H1 (cell line): ENCODE data around the gene ULK1. TPM values are rescaled to one million over a fixed set of nuclear protein-coding genes. Genes with fewer than 3 reads are reported as not detected.

Experiments
- CTCF ChIA-PET: fragments of 300-600 bp; sonication (Branson Sonifier 250); formaldehyde crosslinking; loops from one replicate; lab custom pipeline; 2021; ENCODE audit not compliant: partially characterized antibody; lab: Charles Lee
- POLR2A ChIA-PET: fragments of 300-600 bp; sonication (Branson Sonifier 250); formaldehyde crosslinking; loops from one replicate; lab custom pipeline; 2021; ENCODE audit warnings: inconsistent platforms; ENCODE audit not compliant: partially characterized antibody; lab: Charles Lee
- DNase-seq, 2 experiments: peaks; one replicate each; pipeline versions ENCODE4 v3.0.0 to v3.0.0-alpha.2; 2010 to 2022; ENCODE audit warnings: low spot score in 2 of 2, low read depth in 1 of 2, mixed read lengths in 1 of 2
- FAIRE-seq: peaks from 2 replicates; lab custom pipeline; 2011; peaks lifted over from hg19 to GRCh38; lab: Jason Lieb, UNC
- H2AFZ ChIP-seq: 2 replicates; pipeline ENCODE4 v1.8.1; 2012; ENCODE audit warnings: low read length, inconsistent platforms
- H2AK5ac ChIP-seq: 2 replicates; pipeline ENCODE4 v1.6.1; 2013; ENCODE audit warnings: low read depth, low read length
- H2BK120ac ChIP-seq: replicated peaks from 2 replicates; pipeline ENCODE3; 2013; ENCODE audit warnings: low read depth, low read length, inconsistent platforms
- H2BK12ac ChIP-seq: 2 replicates; pipeline ENCODE4 v1.6.1; 2013; ENCODE audit warnings: low read depth, low read length
- H2BK15ac ChIP-seq: 2 replicates; pipeline ENCODE4 v1.6.1; 2013; ENCODE audit warnings: low read length
- H2BK20ac ChIP-seq: 2 replicates; pipeline ENCODE4 v1.6.1; 2013; ENCODE audit warnings: low read length
- H2BK5ac ChIP-seq: 2 replicates; pipeline ENCODE4 v1.6.1; 2013; ENCODE audit warnings: low read depth, low read length
- H3K14ac ChIP-seq: 2 replicates; pipeline ENCODE4 v1.6.1; 2013; ENCODE audit warnings: inconsistent platforms; ENCODE audit not compliant: insufficient read length
- H3K18ac ChIP-seq: 2 replicates; pipeline ENCODE4 v1.6.1; 2013; ENCODE audit warnings: low read length; ENCODE audit errors: extremely low read depth
- H3K23ac ChIP-seq: 2 replicates; pipeline ENCODE4 v1.6.1; 2013; ENCODE audit warnings: inconsistent platforms; ENCODE audit not compliant: insufficient read length
- H3K23me2 ChIP-seq: 2 replicates; pipeline ENCODE4 v1.6.1; 2013; ENCODE audit warnings: low read depth, low read length
- H3K27ac ChIP-seq: 2 replicates; pipeline ENCODE4 v1.6.1; 2011; ENCODE audit warnings: low read depth, low read length, inconsistent platforms
- H3K27me3 ChIP-seq, 4 experiments: replicated peaks in 1 of 4; 1 replicate in 1 of 4; 2 replicates in 3 of 4; pipeline versions ENCODE4 v1.6.1 to v1.8.1; 2011 to 2013; ENCODE audit warnings: low read length in 3 of 4, mild to moderate bottlenecking in 3 of 4, inconsistent platforms in 2 of 4, mixed read lengths in 2 of 4, moderate library complexity in 1 of 4; ENCODE audit not compliant: control insufficient read depth in 3 of 4, insufficient read depth in 3 of 4; ENCODE audit errors: extremely low read depth in 1 of 4
- H3K36me3 ChIP-seq, 4 experiments: 2 replicates each; pipeline versions ENCODE4 v1.6.1 to v1.8.1; 2011 to 2013; ENCODE audit warnings: mild to moderate bottlenecking in 4 of 4, low read length in 3 of 4, moderate library complexity in 2 of 4, control low read depth in 1 of 4, inconsistent platforms in 1 of 4; ENCODE audit not compliant: insufficient read depth in 4 of 4, control insufficient read depth in 2 of 4
- H3K4ac ChIP-seq: replicated peaks from 2 replicates; pipeline ENCODE3; 2013; ENCODE audit warnings: low read length, low read depth, mixed read lengths, inconsistent platforms; ENCODE audit not compliant: insufficient read length
- H3K4me1 ChIP-seq, 4 experiments: replicated peaks in 1 of 4; 1 replicate in 1 of 4; 2 replicates in 3 of 4; pipeline versions ENCODE4 v1.6.1 to v1.8.1; 2011 to 2013; ENCODE audit warnings: low read length in 3 of 4, inconsistent platforms in 2 of 4, mixed read lengths in 1 of 4; ENCODE audit not compliant: insufficient read depth in 4 of 4, control insufficient read depth in 3 of 4
- H3K4me2 ChIP-seq, 2 experiments: 2 replicates each; pipeline versions ENCODE4 v1.6.1 to v1.8.1; 2011 to 2013; ENCODE audit warnings: low read depth in 2 of 2, low read length in 2 of 2, control low read depth in 1 of 2, inconsistent platforms in 1 of 2, mild to moderate bottlenecking in 1 of 2; ENCODE audit not compliant: insufficient read depth in 1 of 2
- H3K4me3 ChIP-seq, 4 experiments: fragments of 200-600, 300-600 bp in 1 of 4; sonication (generic), shearing (Covaris generic), sonication (Bioruptor Twin) in 1 of 4; 2 replicates each; pipeline versions ENCODE4 v1.5.1 to v1.8.1; 2011 to 2016; ENCODE audit warnings: low read length in 4 of 4, low read depth in 3 of 4, control low read depth in 2 of 4, inconsistent platforms in 2 of 4, mild to moderate bottlenecking in 2 of 4, mixed read lengths in 1 of 4, moderate library complexity in 1 of 4; ENCODE audit not compliant: insufficient read depth in 2 of 4; ENCODE audit errors: extremely low read depth in 1 of 4
- H3K56ac ChIP-seq: replicated peaks from 2 replicates; pipeline ENCODE3; 2013; ENCODE audit warnings: low read depth, mild to moderate bottlenecking, mixed read lengths, low read length, inconsistent platforms; ENCODE audit not compliant: insufficient read length
- H3K79me1 ChIP-seq: 2 replicates; pipeline ENCODE4 v1.6.1; 2013; ENCODE audit warnings: low read depth, low read length, control low read depth
- H3K79me2 ChIP-seq, 2 experiments: 2 replicates each; pipeline versions ENCODE4 v1.6.1 to v1.8.1; 2012 to 2013; ENCODE audit warnings: low read length in 2 of 2, mild to moderate bottlenecking in 2 of 2, inconsistent platforms in 1 of 2; ENCODE audit not compliant: insufficient read depth in 2 of 2, control insufficient read depth in 1 of 2
- H3K9ac ChIP-seq, 4 experiments: replicated peaks in 1 of 4; 1 replicate in 1 of 4; 2 replicates in 3 of 4; pipeline versions ENCODE4 v1.6.1 to v1.8.1; 2011 to 2013; ENCODE audit warnings: low read depth in 3 of 4, low read length in 3 of 4, control low read depth in 2 of 4, mild to moderate bottlenecking in 2 of 4, moderate library complexity in 2 of 4, inconsistent platforms in 1 of 4; ENCODE audit errors: extremely low read depth in 1 of 4
- H3K9me3 ChIP-seq, 2 experiments: 2 replicates each; pipeline versions ENCODE4 v1.6.1 to v1.8.1; 2012 to 2013; ENCODE audit warnings: mild to moderate bottlenecking in 2 of 2, moderate library complexity in 2 of 2, control low read depth in 1 of 2, inconsistent platforms in 1 of 2, low read depth in 1 of 2, low read length in 1 of 2, mixed read lengths in 1 of 2; ENCODE audit not compliant: insufficient read depth in 2 of 2
- H4K20me1 ChIP-seq, 2 experiments: replicated peaks in 1 of 2; 2 replicates each; pipeline versions ENCODE3 to v1.8.1; 2011 to 2013; ENCODE audit warnings: inconsistent platforms in 2 of 2, low read length in 2 of 2, mild to moderate bottlenecking in 1 of 2; ENCODE audit not compliant: insufficient read depth in 2 of 2, control insufficient read depth in 1 of 2
- H4K5ac ChIP-seq: 2 replicates; pipeline ENCODE4 v1.6.1; 2013; ENCODE audit warnings: low read length, low read depth, mixed read lengths, inconsistent platforms; ENCODE audit not compliant: insufficient read length
- H4K8ac ChIP-seq: 2 replicates; pipeline ENCODE4 v1.8.0; 2013; ENCODE audit warnings: mild to moderate bottlenecking, moderate library complexity, low read length, inconsistent platforms; ENCODE audit not compliant: insufficient read depth; ENCODE audit errors: extremely low read depth
- H4K91ac ChIP-seq: replicated peaks from 2 replicates; pipeline ENCODE3; 2013; ENCODE audit warnings: low read length, mixed read lengths, inconsistent platforms; ENCODE audit not compliant: insufficient read length
- JUND ChIP-seq: IDR thresholded peaks from 2 replicates; pipeline ENCODE4 v1.6.1; 2011; ENCODE audit warnings: mild to moderate bottlenecking, improper control_type of control experiment, low read length
- YY1 ChIP-seq: IDR thresholded peaks from 2 replicates; pipeline ENCODE4 v1.6.1; 2011; ENCODE audit warnings: low read depth, mild to moderate bottlenecking, low read length
- WGBS, 2 experiments: shearing (Covaris generic) in 1 of 2; methylation state at CpG; one replicate each; pipeline versions ENCODE4 v1.1.6 to v1.1.7; 2013 to 2015; ENCODE audit warnings: low lambda C conversion rate in 2 of 2, mixed read lengths in 2 of 2, inconsistent platforms in 1 of 2, low coverage in 1 of 2, missing lambda C conversion rate in 1 of 2; ENCODE audit not compliant: insufficient replicate concordance in 2 of 2, insufficient coverage in 1 of 2, insufficient read length in 1 of 2; ENCODE audit errors: extremely low coverage in 1 of 2, missing lambda C conversion rate in 1 of 2; 5-methylcytosine and 5-hydroxymethylcytosine counted together
- polyA plus RNA-seq, 7 experiments: library from polyadenylated mRNA; depleted of rRNA in 3 of 7; stranded (reverse) in 5 of 7; unstranded in 2 of 7; fragments of >200 nt in 5 of 7; fragments of 200-250 nt in 2 of 7; gene quantifications; 1 replicate in 5 of 7; 2 replicates in 1 of 7; 4 replicates in 1 of 7; pipeline versions ENCODE4 v1.2.1 to v1.2.3, GENCODE V29; 2011 to 2013; ENCODE audit warnings: missing spikeins in 2 of 7, mixed read lengths in 2 of 7
- total RNA-seq: library from RNA; stranded (reverse); fragmentation: NEBNext Ultra II Directional; extraction: Animal tissue kit (Norgen Biotek cat#: 25700); gene quantifications from 2 replicates; pipeline ENCODE4 v1.2.1, GENCODE V29; 2021

ULK1 gene
- total and polyA plus RNA-seq, 2 of the 8 experiments (the other 6 are each of a cell fraction or from before 2014, with no cell fraction given): 13.0 to 44.1 TPM

DNA sequence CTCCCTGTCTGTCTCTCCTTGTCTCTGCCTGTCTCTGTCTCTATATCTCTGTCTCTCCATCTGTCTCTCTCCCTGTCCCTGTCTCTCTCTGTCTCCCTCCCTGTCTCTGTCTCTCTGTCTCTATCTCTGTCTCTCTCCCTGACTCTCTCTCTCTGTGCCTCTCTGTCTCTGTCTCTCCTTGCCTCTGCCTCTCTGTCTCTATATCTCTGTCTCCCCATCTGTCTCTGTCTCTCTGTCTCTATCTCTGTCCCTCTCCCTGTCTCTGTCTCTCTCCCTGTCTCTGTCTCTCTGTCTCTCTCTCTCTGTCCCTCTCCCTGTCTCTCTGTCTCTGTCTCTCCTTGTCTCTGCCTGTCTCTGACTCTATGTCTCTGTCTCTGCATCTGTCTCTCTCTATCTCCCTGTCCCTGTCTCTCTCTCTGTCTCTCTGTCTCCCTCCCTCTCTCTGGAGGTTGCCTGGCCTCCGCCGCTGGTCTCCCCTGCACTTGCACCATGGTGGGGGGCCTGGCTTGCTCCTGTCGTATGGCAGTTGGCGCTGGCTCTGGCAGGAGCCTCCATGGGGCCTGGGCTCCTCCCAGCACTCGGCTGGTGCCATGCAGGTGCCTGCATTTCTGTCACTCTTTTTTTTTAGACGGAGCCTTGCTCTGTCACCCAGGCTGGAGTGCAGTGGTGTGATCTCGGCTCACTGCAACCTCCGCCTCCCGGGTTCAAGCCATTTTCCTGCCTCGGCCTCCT, 37.9 kb upstream of the ULK1 start:
- POLR2A ChIA-PET: interaction anchor here (0.9 to 3.1 kb wide), 3 partner anchors 7 to 52 kb away, joined by 3 to 22 read pairs (median 3); no protein-coding TSS in a partner anchor
- Histone ChIP-seq H3K27me3 (no peaks in the 10 kb centered on the region; a peak in 1 of 7 replicates), H3K79me1 (no peaks in the 10 kb centered on the region), H3K14ac (no peak overlapping the region), H4K8ac (no peak overlapping the region), H2BK15ac (peak overlapping the region; percentile 16; the same call in 1 of the 2 replicates), H2BK5ac (no peak overlapping the region; the same call in 1 of the 2 replicates), H3K4ac (no peak overlapping the region), H3K79me2 (no peaks in the 10 kb centered on the region), H2BK20ac (peak overlapping the region; percentile 61; the same call in 1 of the 2 replicates), H3K18ac (no peak overlapping the region), H2BK12ac (0 out of 2 replicates have a peak overlapping the region, but pooled peaks have one; percentile 1), H4K91ac (no peak overlapping the region), H2AK5ac (no peak overlapping the region), H3K36me3 (peaks cover 0 to 2% (median 0%) of the 10 kb centered on the region in 4 experiments; a peak in 1 of 8 replicates), H3K4me1 (peaks cover 0 to 17% (median 10%) of the 10 kb centered on the region in 4 experiments; a peak in 6 of 7 replicates), H3K23ac (no peak overlapping the region), H3K9me3 (no peaks in the 10 kb centered on the region), H3K23me2 (no peaks in the 10 kb centered on the region; the same call in 1 of the 2 replicates), H3K27ac (no peak overlapping the region), H2AFZ (no peak overlapping the region), H3K4me3 (no peak overlapping the region), H4K5ac (no peak overlapping the region), H2BK120ac (no peak overlapping the region), H4K20me1 (no peaks in the 10 kb centered on the region), H3K4me2 (peak overlapping the region in 1 of 2 experiments; percentile 26; a peak in 1 of 4 replicates), H3K9ac (no peak overlapping the region), H3K56ac (no peak overlapping the region)
- 92% methylated on average over 9 of the region's 10 CpGs; no CpG with 5 or more reads in 1 of the 2 experiments for WGBS, 2 experiments
- no peak for TF ChIP-seq JUND
- TF ChIP-seq YY1: no peak
- CTCF ChIA-PET: interaction anchor here (0.9 kb wide), 1 partner anchor 27 kb away, joined by 4 read pairs; no protein-coding TSS in a partner anchor
- FAIRE-seq (no peak), DNase-seq (no peak)
